HG03139 (cell line): Measurements from ENCODE around the gene RUFY1.
"Not testable (repeated sequence)": the region's sequence is repeated elsewhere in the genome, so short reads cannot be mapped to it uniquely, and the experiment has no call there.

Experiments used
- ATAC-seq: cut with Tn5 transposase; IDR thresholded peaks from one replicate; pipeline ENCODE4 v1.9.1; 2021; ENCODE audit not compliant: unreplicated experiment

The RUFY1 gene

GRCh38 chr5:179621551-179622214 is 71.3 kb downstream of the RUFY1 start:
- ATAC-seq = no peak

GRCh38 chr5:179623003-179623905 is 72.9 kb downstream of the RUFY1 start, which contains the start of gene HNRNPH1:
Gene HNRNPH1 (minus strand): TSS chr5:179623671. CDS start chr5:179623133, 538 bp downstream.
- peak; percentile 71 for ATAC-seq

GRCh38 chr5:179623906-179624741 is 73.8 kb downstream of the RUFY1 start:
- ATAC-seq = peak; percentile 6

- ATAC-seq = no peak
Measured at GRCh38 chr5:179624841-179625271, 74.5 kb downstream of the RUFY1 start.

GRCh38 chr5:179633501-179634369 is 83.4 kb downstream of the RUFY1 start:
- peak; percentile 37 for ATAC-seq

- peak; percentile 88 for ATAC-seq
Measured at GRCh38 chr5:179634370-179635172, 84.2 kb downstream of the RUFY1 start.

- not testable (repeated sequence) for ATAC-seq
Measured at GRCh38 chr5:179639296-179639695, 88.9 kb downstream of the RUFY1 start.

- ATAC-seq = not testable (repeated sequence)
Measured at GRCh38 chr5:179641745-179642144, 91.4 kb downstream of the RUFY1 start.

GRCh38 chr5:179642626-179643025 is 92.3 kb downstream of the RUFY1 start:
- ATAC-seq = not testable (repeated sequence)

- not testable (repeated sequence) for ATAC-seq
Measured at GRCh38 chr5:179643141-179643920, 93.0 kb downstream of the RUFY1 start.

GRCh38 chr5:179644766-179645165 is 94.4 kb downstream of the RUFY1 start:
- not testable (repeated sequence) for ATAC-seq

GRCh38 chr5:179648410-179648809 is 98.1 kb downstream of the RUFY1 start:
- no peak for ATAC-seq

- ATAC-seq = not testable (repeated sequence)
Measured at GRCh38 chr5:179649166-179649703, 98.9 kb downstream of the RUFY1 start.

- not testable (repeated sequence) for ATAC-seq
Measured at GRCh38 chr5:179650245-179650644, 99.9 kb downstream of the RUFY1 start.

- not testable (repeated sequence) for ATAC-seq
Measured at GRCh38 chr5:179653135-179653534, 102.8 kb downstream of the RUFY1 start.

GRCh38 chr5:179657302-179658178 is 107.2 kb downstream of the RUFY1 start:
- ATAC-seq = peak; percentile 81
